Measurements from ENCODE around the gene DSC2.
"Not testable (repeated sequence)": the region's sequence is repeated elsewhere in the genome, so short reads cannot be mapped to it uniquely, and the experiment has no call there.

DSC2 gene

GRCh38 chr18:31042406-31043181 is 59.6 kb downstream of the DSC2 start, which contains the start of gene DSC3:
Gene DSC3 (minus strand): TSS chr18:31042742. CDS start chr18:31042660, 82 bp downstream.
- DNase-seq = peak; percentile 50

- DNase-seq = no peak
Measured at GRCh38 chr18:31042084-31042405, 60.2 kb downstream of the DSC2 start.

- DNase-seq = peak; percentile 23
Measured at GRCh38 chr18:31041271-31042083, 60.7 kb downstream of the DSC2 start.

GRCh38 chr18:31040686-31041270 is 61.4 kb downstream of the DSC2 start:
- DNase-seq = peak; percentile 23

GRCh38 chr18:31039426-31039825 is 62.8 kb downstream of the DSC2 start:
- no peak for DNase-seq

GRCh38 chr18:31037686-31038085 is 64.5 kb downstream of the DSC2 start:
- not testable (repeated sequence) for DNase-seq

GRCh38 chr18:31034541-31034940 is 67.7 kb downstream of the DSC2 start:
- no peak for DNase-seq

- DNase-seq = no peak
Measured at GRCh38 chr18:31030574-31031278, 71.5 kb downstream of the DSC2 start.

- no peak for DNase-seq
Measured at GRCh38 chr18:31015715-31016434, 86.3 kb downstream of the DSC2 start.

- not testable (repeated sequence) for DNase-seq
Measured at GRCh38 chr18:31011455-31011854, 90.8 kb downstream of the DSC2 start.

- no peak for DNase-seq
Measured at GRCh38 chr18:31010601-31011000, 91.6 kb downstream of the DSC2 start.
